ENCODE data around the gene IDH2.

- TF ChIP-seq CTCF (IDR thresholded peaks at IDR 0.05) = no peak
- TF ChIP-seq POLR2A (IDR thresholded peaks at IDR 0.05) = no peak
Observed at GRCh38 chr15:90076716-90077115, 25.6 kb downstream of the IDH2 start.

Measured in upper lobe of left lung (tissue), 4 donors.